Mesendoderm (in vitro differentiated cells): Measurements from ENCODE around the gene NVL.
A peak's percentile ranks its signal among the peaks of the same experiment; 100 is the strongest.

Experiments
- DNase-seq: peaks from one replicate; pipeline ENCODE4 v3.0.0; 2013
- H2AK5ac ChIP-seq: 2 replicates; pipeline ENCODE4 v1.6.1; 2013; ENCODE audit warnings: low read length, inconsistent platforms
- H2BK120ac ChIP-seq: 2 replicates; pipeline ENCODE4 v1.6.1; 2013; ENCODE audit warnings: low read depth, mild to moderate bottlenecking, low read length, moderate library complexity, mixed read lengths
- H2BK15ac ChIP-seq: replicated peaks from 2 replicates; pipeline ENCODE4 v1.6.1; 2013; ENCODE audit warnings: low read depth, mild to moderate bottlenecking, moderate library complexity
- H2BK5ac ChIP-seq: 2 replicates; pipeline ENCODE4 v1.6.1; 2013; ENCODE audit warnings: low read length, inconsistent platforms
- H3K18ac ChIP-seq: 2 replicates; pipeline ENCODE4 v1.6.1; 2013; ENCODE audit warnings: mild to moderate bottlenecking, low read length, mixed read lengths
- H3K23ac ChIP-seq: one replicate; pipeline ENCODE4 v1.6.1; 2013; ENCODE audit warnings: low read length
- H3K27ac ChIP-seq: 2 replicates; pipeline ENCODE4 v1.5.1; 2013; ENCODE audit warnings: low read depth, mild to moderate bottlenecking, inconsistent platforms, low read length, moderate library complexity
- H3K27me3 ChIP-seq: 2 replicates; pipeline ENCODE4 v1.6.1; 2013; ENCODE audit warnings: low read length, control low read depth, mild to moderate bottlenecking, inconsistent platforms; ENCODE audit not compliant: insufficient read depth, poor library complexity
- H3K36me3 ChIP-seq: 2 replicates; pipeline ENCODE4 v1.6.1; 2013; ENCODE audit warnings: low read length, inconsistent platforms; ENCODE audit not compliant: control insufficient read depth, insufficient read depth
- H3K4ac ChIP-seq: one replicate; pipeline ENCODE4 v1.6.1; 2013; ENCODE audit warnings: low read depth, mild to moderate bottlenecking, low read length, moderate library complexity
- H3K4me1 ChIP-seq: 2 replicates; pipeline ENCODE4 v1.6.1; 2013; ENCODE audit warnings: low read depth, low read length, inconsistent platforms; ENCODE audit not compliant: control insufficient read depth
- H3K4me2 ChIP-seq: 2 replicates; pipeline ENCODE4 v1.6.1; 2013; ENCODE audit warnings: low read length
- H3K4me3 ChIP-seq: 2 replicates; pipeline ENCODE4 v1.5.1; 2013; ENCODE audit warnings: mild to moderate bottlenecking, low read length
- H3K56ac ChIP-seq: one replicate; pipeline ENCODE4 v1.6.1; 2013; ENCODE audit warnings: low read length
- H3K79me1 ChIP-seq: 2 replicates; pipeline ENCODE4 v1.6.1; 2013; ENCODE audit warnings: low read length, inconsistent platforms
- H3K79me2 ChIP-seq: 2 replicates; pipeline ENCODE4 v1.6.1; 2013; ENCODE audit warnings: mild to moderate bottlenecking, low read length; ENCODE audit not compliant: control insufficient read depth, insufficient read depth
- H3K9ac ChIP-seq: 2 replicates; pipeline ENCODE4 v1.6.1; 2013; ENCODE audit warnings: low read length, inconsistent platforms
- H4K5ac ChIP-seq: one replicate; pipeline ENCODE4 v1.6.1; 2013; ENCODE audit warnings: low read length
- H4K8ac ChIP-seq: one replicate; pipeline ENCODE4 v1.6.1; 2013; ENCODE audit warnings: low read depth, mild to moderate bottlenecking, control low read depth, low read length, moderate library complexity
- WGBS: extraction: QIAGEN DNeasy Blood & Tissue Kit; methylation state at CpG from one replicate; pipeline ENCODE4 v1.1.7; 2013; ENCODE audit warnings: low lambda C conversion rate, missing lambda C conversion rate; ENCODE audit not compliant: insufficient coverage; ENCODE audit errors: extremely low coverage; 5-methylcytosine and 5-hydroxymethylcytosine counted together

Gene NVL

GRCh38 chr1:224289396-224289795, 40.6 kb downstream of the NVL start:
- no CpG with 5 or more reads among the region's 1 CpG for WGBS
- Histone ChIP-seq H4K8ac (no peak overlapping the region), H2BK15ac (no peak overlapping the region), H3K18ac (no peak overlapping the region), H3K4me3 (no peak overlapping the region), H2AK5ac (no peak overlapping the region), H3K27me3 (no peaks in the 10 kb centered on the region), H3K56ac (no peak overlapping the region), H3K79me1 (no peaks in the 10 kb centered on the region), H3K9ac (no peak overlapping the region), H3K4me1 (no peaks in the 10 kb centered on the region), H3K23ac (no peak overlapping the region), H2BK5ac (no peak overlapping the region), H3K27ac (no peak overlapping the region), H3K4me2 (no peak overlapping the region), H4K5ac (no peak overlapping the region), H3K36me3 (no peaks in the 10 kb centered on the region), H3K4ac (no peak overlapping the region), H2BK120ac (no peak overlapping the region), H3K79me2 (no peaks in the 10 kb centered on the region)
- DNase-seq = no peak

- WGBS = no CpG with 5 or more reads among the region's 2 CpGs
- H3K27me3 ChIP-seq = no peaks in the 10 kb centered on the region
- no peak overlapping the region for H3K23ac ChIP-seq
- no peaks in the 10 kb centered on the region for H3K36me3 ChIP-seq
- no peak overlapping the region for H2BK120ac ChIP-seq
- H3K4ac ChIP-seq = no peak overlapping the region
- H3K18ac ChIP-seq = no peak overlapping the region
- no peak overlapping the region for H4K8ac ChIP-seq
- H3K4me1 ChIP-seq = no peaks in the 10 kb centered on the region
- H3K56ac ChIP-seq = no peak overlapping the region
- H2BK5ac ChIP-seq = no peak overlapping the region
- no peak overlapping the region for H3K4me2 ChIP-seq
- no peak overlapping the region for H3K4me3 ChIP-seq
- no peak overlapping the region for H3K9ac ChIP-seq
- H2AK5ac ChIP-seq = no peak overlapping the region
- no peaks in the 10 kb centered on the region for H3K79me1 ChIP-seq
- H3K27ac ChIP-seq = no peak overlapping the region
- H3K79me2 ChIP-seq = no peaks in the 10 kb centered on the region
- peak; percentile 14 for DNase-seq
- no peak overlapping the region for H4K5ac ChIP-seq
- H2BK15ac ChIP-seq = no peak overlapping the region
Measured at GRCh38 chr1:224287714-224288113, 42.3 kb downstream of the NVL start.

GRCh38 chr1:224282140-224282539, 47.8 kb downstream of the NVL start:
- Histone ChIP-seq H3K27ac (no peak overlapping the region), H3K36me3 (no peaks in the 10 kb centered on the region), H2BK15ac (no peak overlapping the region), H3K4me3 (no peak overlapping the region), H3K27me3 (no peaks in the 10 kb centered on the region), H3K4ac (no peak overlapping the region), H3K4me2 (no peak overlapping the region), H3K9ac (no peak overlapping the region), H2BK120ac (no peak overlapping the region), H3K79me1 (no peaks in the 10 kb centered on the region), H3K79me2 (no peaks in the 10 kb centered on the region), H2AK5ac (no peak overlapping the region), H3K56ac (no peak overlapping the region), H3K18ac (no peak overlapping the region), H4K5ac (no peak overlapping the region), H2BK5ac (no peak overlapping the region), H3K23ac (no peak overlapping the region), H4K8ac (no peak overlapping the region), H3K4me1 (no peaks in the 10 kb centered on the region)
- WGBS = no CpG with 5 or more reads among the region's 3 CpGs
- DNase-seq = no peak

GRCh38 chr1:224276771-224277487, 53.0 kb downstream of the NVL start:
- no peak for DNase-seq
- Histone ChIP-seq H3K4me1 (no peaks in the 10 kb centered on the region), H2BK15ac (no peak overlapping the region), H3K56ac (no peak overlapping the region), H3K23ac (no peak overlapping the region), H3K36me3 (no peaks in the 10 kb centered on the region), H3K4me2 (no peak overlapping the region), H3K79me2 (no peaks in the 10 kb centered on the region), H3K79me1 (no peaks in the 10 kb centered on the region), H4K5ac (no peak overlapping the region), H3K27ac (no peak overlapping the region), H2AK5ac (no peak overlapping the region), H3K4me3 (no peak overlapping the region), H4K8ac (no peak overlapping the region), H2BK5ac (no peak overlapping the region), H3K18ac (no peak overlapping the region), H3K27me3 (no peaks in the 10 kb centered on the region), H3K9ac (no peak overlapping the region), H3K4ac (no peak overlapping the region), H2BK120ac (no peak overlapping the region)
- no CpG with 5 or more reads among the region's 3 CpGs for WGBS

- Histone ChIP-seq H3K56ac (no peak overlapping the region), H3K27ac (no peak overlapping the region), H2BK5ac (no peak overlapping the region), H3K79me1 (no peaks in the 10 kb centered on the region), H3K9ac (no peak overlapping the region), H3K27me3 (no peaks in the 10 kb centered on the region), H2BK15ac (no peak overlapping the region), H3K4me3 (no peak overlapping the region), H4K8ac (no peak overlapping the region), H3K79me2 (no peaks in the 10 kb centered on the region), H2AK5ac (no peak overlapping the region), H4K5ac (no peak overlapping the region), H3K4ac (no peak overlapping the region), H3K4me2 (no peak overlapping the region), H3K18ac (no peak overlapping the region), H2BK120ac (no peak overlapping the region), H3K4me1 (no peaks in the 10 kb centered on the region), H3K36me3 (no peaks in the 10 kb centered on the region), H3K23ac (no peak overlapping the region)
- WGBS = no CpG with 5 or more reads among the region's 6 CpGs
- DNase-seq = no peak
Measured at GRCh38 chr1:224274970-224275626, 54.9 kb downstream of the NVL start.
